WI38 (cell line): ENCODE measurements around the gene SUFU.

ENCODE experiments used
- H3K4me3 ChIP-seq: 2 replicates; pipeline ENCODE4 v1.5.1; 2011; ENCODE audit warnings: low read depth, mild to moderate bottlenecking, control low read depth, low read length
- TF ChIP-seq, protein P1 (sequence below): IDR thresholded peaks from 2 replicates; pipeline ENCODE4 v1.5.1; 2012; ENCODE audit warnings: low read depth, mild to moderate bottlenecking, control low read depth, low read length

Gene SUFU

GRCh38 chr10:102461187-102462054, 42.4 kb upstream of the SUFU start:
- peak overlapping the region; percentile 53 for H3K4me3 ChIP-seq
- TF ChIP-seq, protein P1, sequence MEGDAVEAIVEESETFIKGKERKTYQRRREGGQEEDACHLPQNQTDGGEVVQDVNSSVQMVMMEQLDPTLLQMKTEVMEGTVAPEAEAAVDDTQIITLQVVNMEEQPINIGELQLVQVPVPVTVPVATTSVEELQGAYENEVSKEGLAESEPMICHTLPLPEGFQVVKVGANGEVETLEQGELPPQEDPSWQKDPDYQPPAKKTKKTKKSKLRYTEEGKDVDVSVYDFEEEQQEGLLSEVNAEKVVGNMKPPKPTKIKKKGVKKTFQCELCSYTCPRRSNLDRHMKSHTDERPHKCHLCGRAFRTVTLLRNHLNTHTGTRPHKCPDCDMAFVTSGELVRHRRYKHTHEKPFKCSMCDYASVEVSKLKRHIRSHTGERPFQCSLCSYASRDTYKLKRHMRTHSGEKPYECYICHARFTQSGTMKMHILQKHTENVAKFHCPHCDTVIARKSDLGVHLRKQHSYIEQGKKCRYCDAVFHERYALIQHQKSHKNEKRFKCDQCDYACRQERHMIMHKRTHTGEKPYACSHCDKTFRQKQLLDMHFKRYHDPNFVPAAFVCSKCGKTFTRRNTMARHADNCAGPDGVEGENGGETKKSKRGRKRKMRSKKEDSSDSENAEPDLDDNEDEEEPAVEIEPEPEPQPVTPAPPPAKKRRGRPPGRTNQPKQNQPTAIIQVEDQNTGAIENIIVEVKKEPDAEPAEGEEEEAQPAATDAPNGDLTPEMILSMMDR = no peak

DNA sequence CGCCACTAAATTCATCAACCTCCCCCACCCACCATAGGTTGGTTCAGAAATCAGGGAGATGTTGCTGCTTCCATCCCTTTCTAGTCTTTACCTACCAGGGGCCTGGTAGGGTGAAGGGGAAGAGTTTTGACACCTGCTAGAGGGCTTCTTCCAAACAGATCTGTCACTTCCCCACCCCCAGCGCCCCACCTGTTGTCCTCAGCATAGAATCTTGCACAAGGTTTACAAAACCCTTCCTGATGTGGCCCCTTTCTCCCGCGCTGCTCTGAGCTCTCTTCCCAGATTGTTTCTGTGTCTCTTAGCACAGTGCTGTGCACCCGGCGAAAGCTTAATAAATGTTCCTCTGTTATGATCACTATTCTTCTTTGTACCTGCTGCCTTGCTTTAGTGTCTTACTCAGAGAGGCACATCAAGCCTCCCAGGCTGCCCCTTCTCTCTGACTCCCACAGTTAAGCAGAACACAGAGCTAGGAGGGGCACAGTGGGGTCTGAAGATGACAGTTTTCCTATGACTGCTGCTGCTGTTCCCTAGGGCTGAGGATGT, 41.2 kb upstream of the SUFU start:
- TF ChIP-seq, protein P1 = no peak
- no peak overlapping the region for H3K4me3 ChIP-seq

GRCh38 chr10:102463983-102464382, 39.8 kb upstream of the SUFU start:
- TF ChIP-seq, protein P1 = no peak
- H3K4me3 ChIP-seq = no peak overlapping the region

GRCh38 chr10:102465466-102465865, 38.3 kb upstream of the SUFU start:
- TF ChIP-seq, protein P1 = no peak
- no peak overlapping the region for H3K4me3 ChIP-seq

DNA sequence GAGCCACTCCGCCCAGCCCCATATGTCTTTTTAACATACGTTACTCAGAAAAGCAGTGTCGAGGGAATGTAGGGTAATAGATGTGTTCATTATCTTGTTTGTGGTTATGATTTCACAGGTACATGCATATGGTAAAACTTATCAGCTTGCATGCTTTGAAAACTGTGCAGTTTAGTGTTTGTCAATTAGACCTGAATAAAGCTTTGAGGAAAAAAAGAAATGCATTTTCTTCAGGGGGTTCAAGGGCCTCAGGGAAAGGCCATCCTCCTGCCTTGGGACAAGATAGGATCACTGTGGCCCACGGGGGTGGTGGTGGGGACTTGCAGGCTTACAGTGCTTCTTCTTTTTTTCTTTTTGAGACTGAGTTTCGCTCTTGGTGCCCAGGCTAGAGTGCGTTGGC, 36.5 kb upstream of the SUFU start:
- TF ChIP-seq, protein P1 = no peak
- H3K4me3 ChIP-seq = no peak overlapping the region

DNA sequence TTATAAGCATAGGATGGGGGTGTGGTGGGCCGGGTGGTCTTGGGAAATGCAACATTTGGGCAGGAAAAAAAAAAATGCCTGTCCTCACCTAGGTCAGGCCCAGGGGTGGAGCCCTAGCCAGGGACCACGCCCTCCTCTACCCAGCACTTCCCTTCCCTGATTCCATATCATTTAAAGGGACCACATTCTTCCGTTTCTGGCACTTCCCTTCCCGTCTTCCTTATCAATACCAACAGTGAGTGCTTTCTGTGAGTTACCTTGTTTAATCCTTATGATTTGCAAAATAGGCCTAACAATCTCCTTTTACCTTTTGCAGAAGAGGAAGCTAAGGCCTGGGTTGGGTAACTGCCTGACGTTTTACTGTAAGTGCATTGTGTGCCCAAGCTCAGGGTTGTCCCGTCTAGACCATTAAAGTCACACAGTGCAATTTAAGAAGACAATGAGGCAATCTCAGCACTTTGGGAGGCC, 35.8 kb upstream of the SUFU start:
- H3K4me3 ChIP-seq = no peak overlapping the region
- TF ChIP-seq, protein P1 = no peak

- no peak overlapping the region for H3K4me3 ChIP-seq
- TF ChIP-seq, protein P1 = no peak
Observed at GRCh38 chr10:102468683-102469082, 35.1 kb upstream of the SUFU start.
